NOMO-1 treated with DMSO at 0.1 percent for 48 hours (cell line): ENCODE results near the gene ZNF331.
A peak's percentile ranks its signal among the peaks of the same experiment; 100 is the strongest.
"Not testable (repeated sequence)": the region's sequence is repeated elsewhere in the genome, so short reads cannot be mapped to it uniquely, and the experiment has no call there.

Experiments used
- DNase-seq: peaks from one replicate; lab custom pipeline; 2025; ENCODE audit not compliant: unreplicated experiment; lab: John Stamatoyannopoulos, UW

ZNF331 gene

DNA sequence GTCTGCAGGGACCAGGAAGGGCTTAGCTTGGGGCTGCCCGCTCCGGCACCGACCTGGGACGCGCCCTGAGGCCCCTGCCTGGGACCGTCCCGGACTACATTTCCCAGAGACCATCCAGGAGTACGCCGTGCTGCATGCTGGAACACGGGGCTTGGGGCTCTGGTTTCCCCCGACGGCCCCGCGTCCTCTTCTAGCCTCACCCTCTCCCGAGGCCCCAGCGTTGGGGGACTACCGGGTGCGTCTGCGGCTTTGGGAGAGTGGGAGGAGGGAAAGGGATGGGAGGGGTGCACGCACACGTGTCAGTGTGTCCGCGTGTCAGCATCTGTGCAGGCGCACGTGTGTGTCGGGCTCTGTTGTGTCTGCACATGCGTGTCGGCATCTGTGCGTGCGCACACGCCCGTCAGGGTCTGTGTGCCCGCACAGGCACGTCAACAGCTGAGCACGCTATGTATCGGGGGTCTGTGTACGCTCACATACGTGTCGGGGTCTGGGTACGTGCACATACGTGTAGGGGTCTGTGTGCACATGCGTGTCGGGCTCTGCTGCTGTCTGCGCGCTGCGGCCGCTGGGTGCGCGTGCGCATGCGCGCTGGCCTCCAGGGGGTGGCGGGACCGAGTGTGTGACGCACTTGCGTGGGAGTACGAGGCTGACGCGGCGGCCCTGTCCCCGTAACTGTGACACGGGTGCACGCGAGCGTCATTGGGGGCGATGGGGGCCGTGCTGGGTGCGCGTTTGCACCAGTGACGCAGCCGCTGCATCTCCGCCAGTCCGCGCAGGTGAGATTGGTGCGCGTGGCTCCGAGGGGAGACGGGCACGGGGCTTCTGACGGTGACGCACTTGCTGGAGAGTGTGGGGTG lies at the start of gene ZNF331:
Gene ZNF331 (plus strand): TSS at position 625 of the 857 bp plus-strand sequence. CDS start 31,232 bp downstream, outside the sequence.
- DNase-seq, result no peak

DNA sequence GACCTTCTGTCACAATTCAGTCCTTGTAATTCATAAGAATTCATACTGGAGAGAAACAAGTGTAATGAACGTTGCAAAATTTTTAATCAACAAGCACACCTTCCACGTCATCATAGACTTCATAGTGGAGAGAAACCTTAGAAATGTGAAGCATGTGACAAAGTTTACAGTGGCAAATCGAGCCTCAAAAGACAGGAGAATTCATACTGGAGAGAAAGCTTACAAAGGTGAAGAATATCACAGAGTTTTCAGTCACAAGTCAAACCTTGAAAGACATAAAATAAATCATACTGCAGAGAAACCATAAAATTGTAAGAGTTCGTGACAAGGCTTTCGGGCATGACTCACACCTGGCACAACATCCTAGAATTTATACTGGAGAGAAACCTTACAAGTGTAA lies 45.8 kb upstream of the ZNF331 start:
- DNase-seq, result no peak

DNA sequence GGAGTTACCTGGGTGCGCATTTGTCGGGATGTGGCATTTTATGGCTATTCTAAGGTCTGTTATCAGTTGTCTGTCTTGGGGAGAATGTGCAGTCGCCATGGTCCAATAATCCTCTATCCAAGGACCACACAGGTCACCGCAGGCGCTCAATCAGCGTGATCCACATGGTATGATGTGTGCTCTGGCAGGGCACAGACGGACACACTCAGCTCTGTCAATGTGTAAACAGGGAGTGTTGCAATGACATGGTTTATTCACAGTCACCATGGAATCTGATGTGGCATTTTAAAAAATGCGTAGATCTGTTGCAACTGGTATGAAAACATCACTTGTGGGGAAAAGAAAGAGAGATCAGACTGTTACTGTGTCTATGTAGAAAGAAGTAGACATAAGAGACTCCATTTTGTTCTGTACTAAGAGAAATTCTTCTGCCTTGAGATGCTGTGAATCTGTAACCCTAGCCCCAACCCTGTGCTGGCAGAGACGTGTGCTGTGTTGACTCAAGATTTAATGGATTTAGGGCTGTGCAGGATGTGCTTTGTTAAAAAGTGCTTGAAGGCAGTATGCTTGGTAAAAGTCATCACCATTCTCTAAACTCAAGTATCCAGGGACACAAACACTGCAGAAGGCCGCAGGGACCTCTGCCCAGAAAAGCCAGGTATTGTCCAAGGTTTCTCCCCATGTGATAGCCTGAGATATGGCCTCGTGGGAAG lies 40.5 kb upstream of the ZNF331 start:
- DNase-seq, result not testable (repeated sequence)

DNA sequence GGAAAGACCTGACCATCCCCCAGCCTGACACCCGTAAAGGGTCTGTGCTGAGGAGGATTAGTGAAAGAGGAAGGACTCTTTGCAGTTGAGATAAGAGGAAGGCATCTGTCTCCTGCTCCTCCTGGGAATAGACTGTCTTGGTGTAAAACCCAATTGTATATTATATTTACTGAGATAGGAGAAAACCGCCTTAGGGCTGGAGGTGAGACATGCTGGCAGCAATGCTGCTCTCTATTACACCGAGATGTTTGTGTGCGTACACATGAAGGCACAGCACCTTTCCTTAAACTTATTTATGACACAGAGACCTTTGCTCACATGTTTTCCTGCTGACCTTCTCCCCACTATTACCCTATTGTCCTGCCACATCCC lies 39.9 kb upstream of the ZNF331 start:
- DNase-seq, result not testable (repeated sequence)

DNA sequence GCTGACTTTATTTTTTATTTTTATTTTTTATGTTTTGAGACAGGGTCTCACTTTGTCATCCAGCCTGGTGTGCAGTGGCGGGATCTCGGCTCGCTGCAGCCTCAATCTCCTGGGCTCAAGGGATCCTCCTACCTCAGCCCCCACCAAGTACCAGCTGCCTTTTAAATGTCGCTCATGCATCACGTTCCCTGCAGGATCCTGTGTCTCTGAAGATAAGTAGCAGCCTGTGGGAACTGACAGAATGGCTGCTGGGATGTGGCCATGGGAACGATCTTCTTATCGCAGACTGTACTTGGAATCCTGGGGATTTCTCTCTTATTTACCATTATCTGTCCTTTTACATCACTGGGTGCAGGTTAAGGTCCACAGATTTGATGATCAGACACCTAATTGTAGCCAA lies 34.8 kb upstream of the ZNF331 start:
- not testable (repeated sequence) for DNase-seq

DNA sequence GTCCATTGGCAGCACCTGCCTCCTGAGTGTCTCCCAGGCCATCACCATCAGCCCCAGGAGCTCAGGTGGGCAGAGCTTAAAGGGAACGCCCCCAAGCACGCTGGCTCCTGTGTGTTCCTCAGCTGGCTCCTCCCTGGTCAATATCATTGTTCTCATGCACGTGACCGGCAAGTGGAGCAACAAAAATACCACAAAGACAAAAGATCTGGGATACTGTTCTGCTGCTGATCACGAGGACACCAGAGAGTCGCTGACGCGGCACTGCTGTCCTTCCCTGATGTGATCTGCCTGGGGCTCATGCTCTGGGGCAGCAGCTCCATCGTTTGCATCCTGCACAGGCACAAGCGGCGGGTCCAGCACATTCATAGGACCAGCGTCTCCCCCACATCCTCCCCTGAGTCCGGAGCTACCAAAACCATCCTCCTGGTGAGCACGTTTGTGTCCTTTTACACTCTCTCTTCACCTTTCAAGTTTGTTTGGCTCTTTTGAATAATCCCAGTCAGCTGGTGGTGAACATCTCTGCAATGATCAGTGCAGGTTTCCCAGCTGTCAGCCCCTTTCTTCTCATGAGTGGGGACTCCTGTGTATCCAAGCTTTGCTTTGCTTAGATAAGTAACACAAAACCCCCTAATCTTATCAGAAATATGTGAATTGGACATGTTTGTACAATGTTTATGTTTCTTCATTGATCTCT lies 34.1 kb upstream of the ZNF331 start:
- not testable (repeated sequence) for DNase-seq

DNA sequence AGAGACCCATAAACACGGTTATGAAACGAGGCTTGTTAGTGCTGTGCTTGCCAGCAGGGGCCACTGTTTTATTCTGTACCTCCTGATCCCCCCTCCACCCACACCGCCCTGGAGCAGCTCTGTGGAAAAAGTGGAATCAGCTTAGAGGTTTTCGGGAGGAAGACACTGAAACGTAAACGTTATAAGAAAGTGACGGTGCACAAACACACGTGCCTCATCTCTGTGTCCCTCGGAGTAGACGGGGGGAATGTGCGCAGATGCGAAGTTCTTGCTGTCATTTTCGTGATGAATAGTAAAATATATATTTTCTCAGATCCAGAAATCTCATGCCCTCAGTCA lies 33.6 kb upstream of the ZNF331 start:
- not testable (repeated sequence) for DNase-seq

DNA sequence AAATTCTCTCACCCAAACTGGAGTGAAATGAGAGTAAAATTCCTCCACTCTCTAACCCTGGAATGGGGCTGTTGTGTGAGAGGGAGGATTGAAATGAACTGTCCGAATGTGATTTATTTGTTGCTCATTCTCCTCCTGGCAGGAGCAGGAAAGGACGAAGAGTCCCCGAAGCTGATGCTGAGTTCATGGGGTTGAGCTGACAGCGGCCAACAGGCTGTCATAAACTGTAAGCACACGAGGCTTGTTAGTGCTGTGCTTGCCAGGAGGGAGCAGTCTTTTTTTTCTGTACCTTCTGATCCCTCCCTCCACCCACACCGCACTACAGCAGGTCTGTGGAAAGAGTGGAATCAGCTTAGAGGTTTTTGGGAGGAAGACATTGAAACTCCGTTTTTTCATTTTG lies 33.1 kb upstream of the ZNF331 start:
- no peak for DNase-seq

DNA sequence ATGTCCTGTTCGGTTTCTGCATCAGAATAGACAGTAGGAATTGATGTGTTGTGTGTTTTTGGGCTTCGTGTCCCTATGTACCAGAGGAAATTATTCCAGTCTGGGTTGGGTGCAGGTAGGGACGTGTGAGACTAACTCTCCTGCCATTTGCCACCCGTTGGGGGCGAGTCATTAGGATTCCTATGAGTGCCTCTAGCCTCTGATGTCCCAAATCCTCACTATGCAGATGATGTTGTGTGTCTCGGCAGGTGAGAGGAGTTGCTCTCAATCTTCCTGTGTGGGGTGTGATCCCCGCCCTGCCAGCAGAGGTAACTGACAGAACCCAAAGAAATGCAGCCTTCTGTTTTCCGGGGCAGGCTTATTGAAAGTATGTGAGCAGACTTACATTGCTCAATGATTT lies 31.2 kb upstream of the ZNF331 start:
- DNase-seq, result no peak

DNA sequence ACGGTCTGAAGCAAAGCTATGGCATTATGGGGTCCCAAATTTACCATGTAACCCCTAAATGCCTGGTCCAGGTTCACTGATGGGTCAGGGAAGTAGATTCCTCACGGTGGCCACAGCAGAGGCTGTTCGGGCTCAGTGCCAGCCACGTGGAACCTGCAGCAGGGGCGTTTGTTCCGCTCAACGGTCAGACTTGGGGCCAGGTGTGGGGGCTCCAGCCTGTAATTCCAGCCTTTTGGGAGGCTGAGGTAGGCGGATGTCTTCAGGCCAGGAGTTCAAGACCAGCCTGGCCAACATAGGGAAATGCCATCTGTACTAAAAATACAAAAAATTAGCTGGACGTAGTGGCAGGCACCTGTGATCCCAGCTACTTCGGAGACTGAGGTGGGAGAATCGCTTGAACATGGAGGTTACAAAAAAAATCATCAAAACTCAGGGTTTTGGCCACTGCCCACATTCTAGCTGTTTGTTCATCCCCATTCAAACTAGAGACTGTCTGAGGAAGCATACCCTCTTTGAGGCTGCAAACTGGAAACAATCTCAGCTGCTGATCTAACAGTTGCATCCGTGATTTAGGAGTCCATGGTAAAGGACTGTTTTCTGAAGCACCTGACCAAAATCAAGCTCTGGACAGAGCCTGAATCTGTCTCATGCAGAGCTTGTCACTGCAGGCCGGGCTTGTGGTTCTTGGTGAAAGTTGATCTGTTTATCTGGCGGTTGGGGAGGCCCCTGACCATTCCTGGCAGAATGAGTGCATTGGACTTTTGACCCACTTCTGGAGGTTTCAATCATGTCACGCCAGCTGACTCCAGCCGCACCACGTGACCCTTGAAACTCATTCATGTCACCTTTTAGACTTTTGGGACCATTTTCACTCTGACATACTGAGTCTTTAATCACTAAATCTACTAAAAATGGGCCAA lies 30.2 kb upstream of the ZNF331 start:
- DNase-seq, result no peak

DNA sequence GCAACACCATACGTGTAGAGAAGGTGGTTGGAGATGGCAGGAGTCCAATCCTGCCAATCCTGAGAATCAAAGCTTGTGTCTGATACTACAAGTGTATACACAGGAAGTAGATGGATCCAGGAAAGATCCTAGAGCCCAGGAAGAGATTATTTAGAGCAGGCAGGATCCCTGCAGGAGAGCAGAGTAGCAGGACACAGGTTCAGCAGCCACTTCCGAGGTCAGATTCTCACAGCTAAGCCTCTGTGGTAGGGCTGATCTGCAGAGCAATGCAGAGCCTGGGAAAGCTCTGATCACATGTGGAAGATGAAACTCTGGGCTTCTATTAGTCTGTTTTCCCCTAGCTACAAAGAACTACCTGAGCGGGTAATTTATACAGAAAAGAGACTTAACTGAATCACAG lies 28.5 kb upstream of the ZNF331 start:
- no peak for DNase-seq

DNA sequence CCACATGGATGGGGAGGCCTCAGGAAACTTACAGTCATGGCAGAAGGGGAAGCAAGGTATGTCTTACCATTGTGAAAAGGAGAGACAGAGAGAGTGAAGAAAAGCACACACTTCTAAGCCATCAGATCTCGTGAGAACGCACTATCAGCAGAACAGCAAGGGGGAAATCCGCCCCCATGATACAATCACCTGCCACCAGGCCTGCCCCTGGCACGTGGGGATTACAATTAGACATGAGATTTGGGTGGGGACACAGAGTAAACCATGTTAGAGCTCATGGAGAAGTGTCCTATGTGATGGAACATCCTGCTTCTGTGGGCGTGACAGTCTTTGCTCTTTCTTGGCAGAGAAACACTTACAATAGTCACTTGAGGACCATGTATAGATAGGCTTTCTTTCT lies 28.1 kb upstream of the ZNF331 start:
- DNase-seq, result no peak

DNA sequence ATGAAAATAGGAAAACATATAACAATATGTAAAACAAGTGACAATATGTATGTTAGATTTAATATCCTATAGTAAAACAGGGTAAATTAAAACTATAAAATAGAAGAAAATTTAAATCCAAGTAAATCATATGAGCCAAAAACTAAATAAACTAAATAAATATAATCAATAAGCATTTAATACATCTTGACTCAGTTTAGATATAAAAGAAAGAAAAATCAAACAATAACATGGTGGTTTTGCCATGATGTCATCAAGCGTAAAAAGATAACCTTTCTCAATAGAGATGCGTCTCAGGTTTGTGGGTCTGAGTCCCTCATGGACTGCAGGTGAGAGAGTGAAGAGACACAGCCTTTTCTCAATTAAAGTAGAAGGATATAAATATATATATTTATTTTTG lies 26.6 kb upstream of the ZNF331 start:
- DNase-seq, result no peak

DNA sequence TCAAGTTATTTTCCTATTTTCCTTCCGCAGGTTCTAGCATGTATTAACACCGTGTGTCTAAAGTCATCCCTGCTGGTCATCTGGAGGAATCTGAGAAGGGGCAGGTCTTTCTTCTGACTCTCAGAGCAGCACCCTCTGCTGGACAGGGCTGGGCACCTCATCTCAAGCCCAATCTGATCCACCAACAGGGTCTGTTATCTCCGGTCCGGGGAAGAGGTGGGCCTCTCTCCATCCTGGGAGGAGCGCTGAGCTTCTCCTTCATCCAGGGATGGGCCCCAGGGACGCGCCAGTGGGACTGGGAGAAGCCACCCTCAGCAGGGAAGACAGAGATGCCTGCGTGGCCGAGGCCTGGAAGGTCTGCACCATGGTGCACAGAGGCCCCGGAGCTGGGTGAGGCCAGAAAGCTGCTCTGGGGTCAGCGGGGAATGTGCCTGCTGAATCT lies 26.0 kb upstream of the ZNF331 start:
- peak; percentile 5 for DNase-seq

DNA sequence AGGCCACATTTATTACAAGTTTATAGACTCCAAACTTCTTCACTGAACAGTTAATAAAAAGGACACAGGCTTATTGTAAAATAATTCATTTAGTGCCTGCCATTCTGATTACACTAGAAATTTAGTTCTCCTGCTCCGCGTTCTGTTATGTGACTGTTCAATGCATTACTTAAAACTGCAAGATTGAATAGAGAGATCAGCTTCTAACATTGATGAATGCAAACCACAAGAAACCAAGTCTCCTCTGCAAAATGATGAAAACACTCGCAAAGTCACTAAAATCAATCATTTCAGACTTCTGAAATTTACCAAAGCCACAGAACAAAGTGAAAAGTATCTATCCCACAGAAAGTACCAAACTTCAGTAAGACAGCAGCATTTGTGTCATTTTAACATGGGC lies 22.9 kb upstream of the ZNF331 start:
- DNase-seq, result not testable (repeated sequence)

DNA sequence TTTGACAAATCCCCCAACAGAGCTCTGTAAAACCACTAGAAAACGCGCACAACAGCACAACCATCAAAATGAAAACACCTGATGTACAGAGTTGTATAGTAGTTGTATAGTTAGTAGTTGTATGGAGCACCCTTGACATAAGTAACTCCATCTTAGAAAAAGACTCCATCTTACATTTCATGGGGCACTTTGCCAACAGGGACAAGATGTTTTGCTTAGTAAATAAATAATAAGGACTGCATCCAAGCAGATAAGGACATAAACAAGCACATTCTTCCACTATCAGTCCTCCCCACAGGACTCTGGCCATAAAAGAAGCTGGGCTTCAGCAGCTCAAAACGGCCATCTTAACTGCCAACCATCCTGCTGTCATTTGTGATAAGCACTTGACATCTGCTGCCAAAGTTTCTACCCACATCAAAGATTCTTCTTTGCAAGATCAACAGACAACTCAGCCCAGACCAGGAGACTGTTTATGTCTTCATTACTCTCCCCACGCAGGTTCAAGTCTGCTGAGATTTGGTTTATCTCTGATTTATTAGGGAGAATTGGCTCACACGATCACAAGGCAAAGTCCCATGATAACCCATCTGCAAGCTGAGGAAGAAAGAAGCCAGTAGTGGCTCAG lies 20.7 kb upstream of the ZNF331 start:
- DNase-seq, result no peak

DNA sequence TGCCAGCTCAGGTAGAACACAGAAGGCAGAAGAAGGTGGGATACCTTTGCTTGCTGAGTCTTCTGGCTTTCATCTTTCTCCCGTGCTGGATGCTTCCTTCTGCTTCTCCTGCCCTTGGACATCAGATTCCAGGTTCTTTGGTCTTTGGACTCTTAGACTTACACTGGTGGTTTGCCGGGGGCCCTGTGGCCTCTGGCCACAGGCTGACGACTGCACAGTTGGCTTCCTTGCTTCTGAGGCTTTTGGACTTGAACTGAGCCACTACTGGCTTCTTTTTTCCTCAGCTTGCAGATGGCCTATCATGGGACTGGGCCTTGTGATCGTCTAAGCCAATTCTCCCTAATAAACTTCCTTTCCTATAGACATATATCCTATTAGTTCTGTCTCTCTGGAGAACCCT lies 19.8 kb upstream of the ZNF331 start:
- DNase-seq, result no peak

DNA sequence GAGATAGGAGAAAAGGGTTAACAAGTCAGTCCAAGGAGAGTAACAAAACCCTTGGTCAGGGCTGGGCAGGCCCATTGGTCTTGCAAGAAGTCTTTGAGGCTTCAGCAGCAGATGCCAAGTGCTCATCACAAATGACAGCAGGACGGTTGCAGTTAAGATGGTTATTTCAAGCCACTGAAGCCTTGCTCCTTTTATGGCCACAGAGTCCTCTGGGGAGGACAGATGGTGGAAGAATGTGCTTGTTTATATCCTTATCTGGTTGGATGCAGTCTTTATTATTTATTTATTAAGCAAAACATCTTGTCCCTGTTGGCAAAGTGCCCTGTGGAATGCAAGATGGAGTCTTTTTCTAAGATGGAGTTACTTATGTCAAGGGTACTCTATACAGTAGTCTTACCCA lies 19.2 kb upstream of the ZNF331 start:
- no peak for DNase-seq

DNA sequence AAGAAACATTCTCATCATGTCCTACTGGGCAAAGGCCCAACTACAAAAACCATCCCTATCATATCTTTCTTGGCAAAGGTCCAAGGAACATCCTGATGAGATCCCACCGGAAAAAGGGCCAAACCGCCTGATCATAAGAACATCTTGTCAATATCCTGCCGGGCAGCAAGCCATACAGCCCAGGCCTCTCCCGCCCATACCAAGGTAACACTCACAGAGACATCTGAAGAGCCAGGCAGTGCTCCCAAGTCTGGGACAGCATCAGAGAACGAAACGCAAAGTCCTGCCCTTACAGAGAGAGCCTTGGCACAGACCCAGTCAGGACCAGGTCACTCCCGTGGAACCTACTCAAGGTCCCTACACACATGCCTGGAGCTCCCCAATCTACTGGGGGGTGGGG lies 18.5 kb upstream of the ZNF331 start:
- no peak for DNase-seq

DNA sequence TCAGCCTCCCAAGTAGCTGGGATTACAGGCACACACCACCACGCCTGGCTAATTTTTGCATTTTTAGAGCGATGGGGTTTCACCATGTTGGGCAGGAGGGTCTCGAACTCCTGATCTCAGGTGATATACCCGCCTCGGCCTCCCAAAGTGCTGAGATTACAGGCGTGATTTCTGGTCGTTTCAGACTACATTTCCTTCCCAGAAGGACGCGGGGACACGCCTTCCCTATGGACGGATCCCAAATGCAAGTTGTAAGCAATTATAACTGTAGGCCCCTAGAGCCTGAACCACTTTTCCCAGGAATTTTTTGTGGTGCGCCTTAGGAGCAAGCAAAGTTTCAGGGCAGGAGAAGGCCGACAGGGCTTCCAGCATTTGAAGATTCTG lies 17.8 kb upstream of the ZNF331 start:
- no peak for DNase-seq
